Esophagus squamous epithelium (tissue), 4 donors: ENCODE measurements around the gene GMNN.

ENCODE experiments used
- POLR2A ChIP-seq, 4 donors: fragments of 450-650 bp; IDR thresholded peaks; one replicate each; pipeline ENCODE4 v1.6.1; 2017; ENCODE audit warnings: antibody characterized with exemption in 4 of 4, mild to moderate bottlenecking in 4 of 4, moderate library complexity in 3 of 4
- TF ChIP-seq, protein P1 (sequence below), 6 experiments: fragments of 450-650 bp in 4 of 6; fragments of 200-600 bp in 2 of 6; sonication (generic) in 2 of 6; IDR thresholded peaks; one replicate each; pipeline ENCODE4 v1.5.1; 2016 to 2019; ENCODE audit warnings: antibody characterized with exemption in 6 of 6, mild to moderate bottlenecking in 4 of 6, moderate library complexity in 4 of 6

DNA sequence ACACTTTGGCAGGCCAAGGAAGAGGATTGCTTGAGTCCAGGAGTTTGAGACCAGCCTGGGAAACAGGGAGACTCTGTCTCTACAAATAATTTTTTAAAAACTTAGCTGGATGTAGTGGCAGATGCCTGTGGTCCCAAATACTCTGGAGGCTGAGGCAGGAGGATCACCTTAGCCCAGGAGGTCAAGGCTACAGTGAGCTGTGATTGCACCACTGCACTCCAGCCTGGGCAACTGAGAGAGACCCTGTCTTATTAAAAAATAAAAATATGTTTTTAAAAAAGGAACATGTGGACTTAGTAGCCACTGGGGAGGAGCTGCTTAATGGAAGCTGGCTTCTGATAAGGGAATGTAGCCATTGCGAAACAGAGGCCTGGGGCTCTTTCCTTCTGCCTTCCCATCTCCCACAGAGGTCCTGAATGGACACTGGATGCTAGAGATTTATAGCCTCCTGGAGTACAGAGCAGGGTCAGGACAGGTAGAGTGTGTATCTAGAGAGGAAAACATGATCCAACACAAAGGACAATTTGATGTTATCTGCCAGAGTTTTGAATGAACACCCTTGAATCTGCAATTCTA is 21.7 kb upstream of the GMNN start:
- TF ChIP-seq, protein P1, sequence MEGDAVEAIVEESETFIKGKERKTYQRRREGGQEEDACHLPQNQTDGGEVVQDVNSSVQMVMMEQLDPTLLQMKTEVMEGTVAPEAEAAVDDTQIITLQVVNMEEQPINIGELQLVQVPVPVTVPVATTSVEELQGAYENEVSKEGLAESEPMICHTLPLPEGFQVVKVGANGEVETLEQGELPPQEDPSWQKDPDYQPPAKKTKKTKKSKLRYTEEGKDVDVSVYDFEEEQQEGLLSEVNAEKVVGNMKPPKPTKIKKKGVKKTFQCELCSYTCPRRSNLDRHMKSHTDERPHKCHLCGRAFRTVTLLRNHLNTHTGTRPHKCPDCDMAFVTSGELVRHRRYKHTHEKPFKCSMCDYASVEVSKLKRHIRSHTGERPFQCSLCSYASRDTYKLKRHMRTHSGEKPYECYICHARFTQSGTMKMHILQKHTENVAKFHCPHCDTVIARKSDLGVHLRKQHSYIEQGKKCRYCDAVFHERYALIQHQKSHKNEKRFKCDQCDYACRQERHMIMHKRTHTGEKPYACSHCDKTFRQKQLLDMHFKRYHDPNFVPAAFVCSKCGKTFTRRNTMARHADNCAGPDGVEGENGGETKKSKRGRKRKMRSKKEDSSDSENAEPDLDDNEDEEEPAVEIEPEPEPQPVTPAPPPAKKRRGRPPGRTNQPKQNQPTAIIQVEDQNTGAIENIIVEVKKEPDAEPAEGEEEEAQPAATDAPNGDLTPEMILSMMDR (IDR thresholded peaks at IDR 0.05), result no peak
- no peak for TF ChIP-seq POLR2A (IDR thresholded peaks at IDR 0.05)
